ENCODE data around the gene NIFK.

DNA sequence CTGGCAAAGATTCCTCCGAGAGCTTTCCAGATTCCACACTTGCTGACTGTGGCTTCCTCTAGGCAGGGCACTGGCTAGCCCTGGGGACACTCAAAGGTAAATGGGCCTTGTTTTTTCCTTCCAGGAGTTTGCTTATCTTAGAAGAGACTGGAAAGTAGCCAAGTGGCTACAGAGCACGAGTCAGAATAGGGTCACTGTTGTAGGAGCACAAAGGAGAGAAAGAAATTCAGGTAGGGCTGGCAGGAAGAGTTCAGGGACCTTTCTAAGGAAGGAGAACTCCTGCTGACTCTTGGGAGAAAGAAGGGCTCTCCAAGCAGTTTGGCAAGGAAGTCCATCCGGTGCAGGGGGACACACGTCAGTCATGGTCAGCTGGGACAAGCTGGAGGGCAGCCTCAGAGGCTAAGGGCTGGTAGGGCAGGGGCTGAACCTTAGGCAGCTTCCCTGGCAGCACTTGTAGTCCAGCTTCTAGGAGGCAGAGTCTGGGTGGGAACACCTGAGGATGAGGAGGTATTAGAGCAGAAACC lies 39.5 kb downstream of the NIFK start:
- TF ChIP-seq, protein P1, sequence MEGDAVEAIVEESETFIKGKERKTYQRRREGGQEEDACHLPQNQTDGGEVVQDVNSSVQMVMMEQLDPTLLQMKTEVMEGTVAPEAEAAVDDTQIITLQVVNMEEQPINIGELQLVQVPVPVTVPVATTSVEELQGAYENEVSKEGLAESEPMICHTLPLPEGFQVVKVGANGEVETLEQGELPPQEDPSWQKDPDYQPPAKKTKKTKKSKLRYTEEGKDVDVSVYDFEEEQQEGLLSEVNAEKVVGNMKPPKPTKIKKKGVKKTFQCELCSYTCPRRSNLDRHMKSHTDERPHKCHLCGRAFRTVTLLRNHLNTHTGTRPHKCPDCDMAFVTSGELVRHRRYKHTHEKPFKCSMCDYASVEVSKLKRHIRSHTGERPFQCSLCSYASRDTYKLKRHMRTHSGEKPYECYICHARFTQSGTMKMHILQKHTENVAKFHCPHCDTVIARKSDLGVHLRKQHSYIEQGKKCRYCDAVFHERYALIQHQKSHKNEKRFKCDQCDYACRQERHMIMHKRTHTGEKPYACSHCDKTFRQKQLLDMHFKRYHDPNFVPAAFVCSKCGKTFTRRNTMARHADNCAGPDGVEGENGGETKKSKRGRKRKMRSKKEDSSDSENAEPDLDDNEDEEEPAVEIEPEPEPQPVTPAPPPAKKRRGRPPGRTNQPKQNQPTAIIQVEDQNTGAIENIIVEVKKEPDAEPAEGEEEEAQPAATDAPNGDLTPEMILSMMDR (conservative IDR thresholded peaks at IDR 0.05 in 1 of 2, IDR thresholded peaks at IDR 0.05 in 1 of 2; ENCODE audit: extremely low read depth in 1 of 2, insufficient read depth in 1 of 2, low read depth in 1 of 2, low read length in 2 of 2): no peak
- TF ChIP-seq EZH2 (IDR thresholded peaks at IDR 0.05; ENCODE audit: borderline replicate concordance, low read length): no peak
